ENCODE measurements around the gene TMPRSS6. TPM values are rescaled to one million over a fixed set of nuclear protein-coding genes. Genes with fewer than 3 reads are reported as not detected.

Gene TMPRSS6
- total RNA-seq, 1 experiment from 2014 or later: 0.39 TPM

DNA sequence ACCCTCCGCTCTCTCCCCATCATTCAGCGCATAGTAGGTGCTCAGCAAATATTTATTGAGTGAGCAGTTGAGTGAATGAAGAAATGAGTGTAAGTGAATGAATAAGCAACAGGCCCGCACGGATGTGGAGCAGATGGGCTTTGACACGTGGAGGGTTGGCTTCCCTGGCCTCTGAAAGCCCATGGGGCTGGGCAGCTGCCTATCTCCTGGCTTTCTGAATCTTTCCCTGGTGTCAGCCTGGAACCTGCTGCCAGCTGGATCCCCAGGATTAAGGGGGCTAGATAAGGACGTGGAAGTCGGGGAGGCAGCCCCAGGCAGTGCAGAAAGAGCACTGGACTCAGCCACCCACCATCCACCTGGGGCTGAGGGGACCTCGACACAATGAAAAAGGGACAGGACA is 27.6 kb upstream of the TMPRSS6 start:
- ATAC-seq: no peak

More for the DNA sequence above, 27.6 kb upstream of the TMPRSS6 start:
- Histone ChIP-seq H3K27me3 (ENCODE audit: insufficient read depth, low read length) (no peaks in the 10 kb centered on the region), H3K79me2 (ENCODE audit: insufficient read depth, low read length) (no peaks in the 10 kb centered on the region), H3K4me3 (replicated peaks in 1 of 2; ENCODE audit: low read depth in 1 of 2, low read length in 2 of 2) (no peak overlapping the region), H3K4me1 (ENCODE audit: control insufficient read depth in 1 of 2, insufficient read depth in 2 of 2, low read length in 2 of 2) (peaks cover 0 to 11% of the 10 kb centered on the region in 2 experiments; a peak in 2 of 4 replicates), H3K36me3 (ENCODE audit: control insufficient read depth in 1 of 2, insufficient read depth in 2 of 2, low read length in 2 of 2) (no peaks in the 10 kb centered on the region), H3K9me2 (ENCODE audit: insufficient read depth) (no peaks in the 10 kb centered on the region), H4K20me1 (ENCODE audit: insufficient read depth) (no peaks in the 10 kb centered on the region), H3K4me2 (ENCODE audit: low read length) (no peak overlapping the region), H2AFZ (ENCODE audit: low read depth, low read length, poor library complexity, severe bottlenecking) (no peak overlapping the region), H3K9ac (ENCODE audit: low read length) (no peak overlapping the region), H3K9me3 (ENCODE audit: control insufficient read depth in 1 of 2, insufficient read depth in 1 of 2, low read depth in 1 of 2, low read length in 2 of 2) (no peaks in the 10 kb centered on the region), H3K27ac (ENCODE audit: low read depth, low read length) (no peak overlapping the region)
- no peak for DNase-seq (ENCODE audit: low read depth, low spot score)
- TF ChIP-seq ZFX (IDR thresholded peaks at IDR 0.05) (no peak), EZH2 (IDR thresholded peaks at IDR 0.05) (no peak), SIN3A (IDR thresholded peaks at IDR 0.05; ENCODE audit: low read depth) (no peak), JUND (IDR thresholded peaks at IDR 0.05) (no peak), SRF (IDR thresholded peaks at IDR 0.05; ENCODE audit: low read depth) (no peak), EGR1 (IDR thresholded peaks at IDR 0.05; ENCODE audit: low read depth) (no peak), ELF1 (IDR thresholded peaks at IDR 0.05; ENCODE audit: borderline replicate concordance, low read depth) (no peak), EZH2phosphoT487 (IDR thresholded peaks at IDR 0.05; ENCODE audit: borderline replicate concordance) (no peak), CBX3 (IDR thresholded peaks at IDR 0.05; ENCODE audit: low read depth) (no peak), SP1 (IDR thresholded peaks at IDR 0.05; ENCODE audit: low read depth) (no peak), YY1 (IDR thresholded peaks at IDR 0.05; ENCODE audit: extremely low read depth, insufficient replicate concordance, low read depth, low read length) (no peak), ZNF274 (IDR thresholded peaks at IDR 0.05; ENCODE audit: low read depth, low read length) (no peak), POLR2A (IDR thresholded peaks at IDR 0.05; ENCODE audit: borderline replicate concordance, extremely low read depth, insufficient read depth, insufficient read length) (no peak)
- TF ChIP-seq, protein P1, sequence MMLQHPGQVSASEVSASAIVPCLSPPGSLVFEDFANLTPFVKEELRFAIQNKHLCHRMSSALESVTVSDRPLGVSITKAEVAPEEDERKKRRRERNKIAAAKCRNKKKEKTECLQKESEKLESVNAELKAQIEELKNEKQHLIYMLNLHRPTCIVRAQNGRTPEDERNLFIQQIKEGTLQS (IDR thresholded peaks at IDR 0.05): no peak
- TF ChIP-seq, protein P2, sequence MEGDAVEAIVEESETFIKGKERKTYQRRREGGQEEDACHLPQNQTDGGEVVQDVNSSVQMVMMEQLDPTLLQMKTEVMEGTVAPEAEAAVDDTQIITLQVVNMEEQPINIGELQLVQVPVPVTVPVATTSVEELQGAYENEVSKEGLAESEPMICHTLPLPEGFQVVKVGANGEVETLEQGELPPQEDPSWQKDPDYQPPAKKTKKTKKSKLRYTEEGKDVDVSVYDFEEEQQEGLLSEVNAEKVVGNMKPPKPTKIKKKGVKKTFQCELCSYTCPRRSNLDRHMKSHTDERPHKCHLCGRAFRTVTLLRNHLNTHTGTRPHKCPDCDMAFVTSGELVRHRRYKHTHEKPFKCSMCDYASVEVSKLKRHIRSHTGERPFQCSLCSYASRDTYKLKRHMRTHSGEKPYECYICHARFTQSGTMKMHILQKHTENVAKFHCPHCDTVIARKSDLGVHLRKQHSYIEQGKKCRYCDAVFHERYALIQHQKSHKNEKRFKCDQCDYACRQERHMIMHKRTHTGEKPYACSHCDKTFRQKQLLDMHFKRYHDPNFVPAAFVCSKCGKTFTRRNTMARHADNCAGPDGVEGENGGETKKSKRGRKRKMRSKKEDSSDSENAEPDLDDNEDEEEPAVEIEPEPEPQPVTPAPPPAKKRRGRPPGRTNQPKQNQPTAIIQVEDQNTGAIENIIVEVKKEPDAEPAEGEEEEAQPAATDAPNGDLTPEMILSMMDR (IDR thresholded peaks at IDR 0.05 in 2 of 3, conservative IDR thresholded peaks at IDR 0.05 in 1 of 3; ENCODE audit: borderline replicate concordance in 1 of 3, insufficient read depth in 1 of 3, low read depth in 2 of 3, low read length in 2 of 3): no peak
- TF ChIP-seq, protein P3, sequence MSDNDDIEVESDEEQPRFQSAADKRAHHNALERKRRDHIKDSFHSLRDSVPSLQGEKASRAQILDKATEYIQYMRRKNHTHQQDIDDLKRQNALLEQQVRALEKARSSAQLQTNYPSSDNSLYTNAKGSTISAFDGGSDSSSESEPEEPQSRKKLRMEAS (IDR thresholded peaks at IDR 0.05): no peak
- ChIA-PET RAD21 (ENCODE audit: low non-redundant PET in 1 of 2, low total read pairs in 2 of 2, uncharacterized antibody in 2 of 2, unreplicated experiment in 2 of 2) (no interaction called here), CTCF (no interaction called here), POLR2A (no interaction called here)
- no TSS peak for BruUV-seq (replicated peaks)
- intact Hi-C loops (cut with micrococcal nuclease): loop anchor here (10.0 kb wide), 1 partner anchor 58 kb away; no protein-coding TSS in a partner anchor

All from HCT116 (cell line).